Osteocyte (in vitro differentiated cells): ENCODE measurements around the gene LRP1B. TPM values are rescaled to one million over a fixed set of nuclear protein-coding genes. Genes with fewer than 3 reads are reported as not detected.
A peak's percentile ranks its signal among the peaks of the same experiment; 100 is the strongest.
"Not testable (repeated sequence)": the region's sequence is repeated elsewhere in the genome, so short reads cannot be mapped to it uniquely, and the experiment has no call there.

Experiments used
- DNase-seq: peaks from one replicate; pipeline ENCODE4 v3.0.0; 2021; ENCODE audit warnings: mixed read lengths; ENCODE audit not compliant: unreplicated experiment; ENCODE audit errors: extremely low spot score
- H3K27ac Mint-ChIP-seq: one replicate; pipeline ENCODE4 v1.8.0; 2021; ENCODE audit warnings: mild to moderate bottlenecking, mixed read lengths; ENCODE audit not compliant: unreplicated experiment
- H3K27me3 Mint-ChIP-seq: one replicate; pipeline ENCODE4 v1.8.0; 2021; ENCODE audit warnings: mixed read lengths; ENCODE audit not compliant: unreplicated experiment
- H3K36me3 Mint-ChIP-seq: one replicate; pipeline ENCODE4 v1.8.0; 2021; ENCODE audit warnings: mixed read lengths; ENCODE audit not compliant: unreplicated experiment
- H3K4me1 Mint-ChIP-seq: one replicate; pipeline ENCODE4 v1.8.0; 2021; ENCODE audit warnings: mixed read lengths; ENCODE audit not compliant: unreplicated experiment
- H3K4me3 Mint-ChIP-seq: one replicate; pipeline ENCODE4 v1.8.0; 2021; ENCODE audit warnings: mild to moderate bottlenecking, moderate library complexity, mixed read lengths; ENCODE audit not compliant: unreplicated experiment
- H3K9me3 Mint-ChIP-seq: one replicate; pipeline ENCODE4 v1.8.0; 2021; ENCODE audit warnings: mixed read lengths; ENCODE audit not compliant: unreplicated experiment
- total RNA-seq: library from RNA; stranded (reverse); gene quantifications from 2 replicates; pipeline ENCODE4 v1.2.1, GENCODE V29; 2021
- TF ChIP-seq, protein P1 (sequence below): fragments of 200-600 bp; sonication (generic); IDR thresholded peaks from 2 replicates; pipeline ENCODE4 v1.5.0; 2021; ENCODE audit warnings: antibody characterized with exemption, mild to moderate bottlenecking, moderate library complexity

The LRP1B gene
- total RNA-seq, 1 donor from 2014 or later, result 3.6 TPM

GRCh38 chr2:140657657-140658056, 1473.2 kb downstream of the LRP1B start:
- H3K9me3 Mint-ChIP-seq, result no peaks in the 10 kb centered on the region
- H3K4me3 Mint-ChIP-seq, result no peak overlapping the region
- no peaks in the 10 kb centered on the region for H3K36me3 Mint-ChIP-seq
- no peaks in the 10 kb centered on the region for H3K27me3 Mint-ChIP-seq
- no peak overlapping the region for H3K27ac Mint-ChIP-seq
- DNase-seq, result no peak
- TF ChIP-seq, protein P1, sequence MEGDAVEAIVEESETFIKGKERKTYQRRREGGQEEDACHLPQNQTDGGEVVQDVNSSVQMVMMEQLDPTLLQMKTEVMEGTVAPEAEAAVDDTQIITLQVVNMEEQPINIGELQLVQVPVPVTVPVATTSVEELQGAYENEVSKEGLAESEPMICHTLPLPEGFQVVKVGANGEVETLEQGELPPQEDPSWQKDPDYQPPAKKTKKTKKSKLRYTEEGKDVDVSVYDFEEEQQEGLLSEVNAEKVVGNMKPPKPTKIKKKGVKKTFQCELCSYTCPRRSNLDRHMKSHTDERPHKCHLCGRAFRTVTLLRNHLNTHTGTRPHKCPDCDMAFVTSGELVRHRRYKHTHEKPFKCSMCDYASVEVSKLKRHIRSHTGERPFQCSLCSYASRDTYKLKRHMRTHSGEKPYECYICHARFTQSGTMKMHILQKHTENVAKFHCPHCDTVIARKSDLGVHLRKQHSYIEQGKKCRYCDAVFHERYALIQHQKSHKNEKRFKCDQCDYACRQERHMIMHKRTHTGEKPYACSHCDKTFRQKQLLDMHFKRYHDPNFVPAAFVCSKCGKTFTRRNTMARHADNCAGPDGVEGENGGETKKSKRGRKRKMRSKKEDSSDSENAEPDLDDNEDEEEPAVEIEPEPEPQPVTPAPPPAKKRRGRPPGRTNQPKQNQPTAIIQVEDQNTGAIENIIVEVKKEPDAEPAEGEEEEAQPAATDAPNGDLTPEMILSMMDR, result no peak
- peaks cover 4% of the 10 kb centered on the region for H3K4me1 Mint-ChIP-seq

- DNase-seq, result no peak
- Mint-ChIP-seq H3K27ac (no peak overlapping the region), H3K36me3 (no peaks in the 10 kb centered on the region), H3K9me3 (no peaks in the 10 kb centered on the region), H3K27me3 (no peaks in the 10 kb centered on the region), H3K4me3 (no peak overlapping the region), H3K4me1 (peaks cover 12% of the 10 kb centered on the region)
- TF ChIP-seq, protein P1, result no peak
Measured at GRCh38 chr2:140654565-140654964, 1476.3 kb downstream of the LRP1B start.

DNA sequence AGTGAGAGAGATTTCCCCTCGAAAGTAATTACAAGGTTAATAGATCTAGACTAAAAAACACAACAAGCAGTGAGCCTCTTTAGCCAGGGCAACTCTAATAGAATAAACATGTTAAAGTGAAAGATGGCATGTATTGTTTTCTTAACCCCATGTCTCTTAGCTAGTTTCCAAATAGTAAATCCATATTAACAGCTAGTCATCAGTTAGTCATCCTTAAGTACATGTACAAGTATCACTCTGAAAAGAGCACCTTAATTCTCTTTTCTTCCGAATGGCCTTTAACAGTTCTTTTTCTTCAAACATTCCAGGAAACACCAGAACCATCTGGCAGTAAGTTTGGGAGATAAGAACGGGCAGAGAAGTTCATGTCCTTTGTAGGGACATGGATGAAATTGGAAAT, 1480.0 kb downstream of the LRP1B start:
- peaks cover 12% of the 10 kb centered on the region for H3K4me1 Mint-ChIP-seq
- no peak for DNase-seq
- TF ChIP-seq, protein P1, result no peak
- H3K9me3 Mint-ChIP-seq, result no peaks in the 10 kb centered on the region
- H3K27ac Mint-ChIP-seq, result no peak overlapping the region
- no peaks in the 10 kb centered on the region for H3K36me3 Mint-ChIP-seq
- no peak overlapping the region for H3K4me3 Mint-ChIP-seq
- H3K27me3 Mint-ChIP-seq, result no peaks in the 10 kb centered on the region

DNA sequence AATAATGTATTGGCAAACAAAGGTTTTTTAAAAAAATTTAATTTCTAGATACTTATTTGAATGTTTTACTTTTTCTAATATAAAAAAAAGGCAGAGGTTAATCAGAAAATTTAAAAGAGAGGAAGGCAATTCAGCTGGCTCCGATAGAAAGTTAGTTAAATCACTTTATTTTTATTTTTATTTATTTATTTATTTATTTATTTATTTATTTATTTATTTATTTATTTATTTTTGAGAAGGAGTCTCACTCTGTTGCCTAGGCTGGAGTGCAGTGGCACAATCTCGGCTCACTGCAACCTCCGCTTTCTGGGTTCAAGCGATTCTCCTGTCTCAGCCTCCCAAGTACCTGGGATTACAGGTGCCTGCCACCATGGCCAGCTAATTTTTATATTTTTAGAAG, 1480.7 kb downstream of the LRP1B start:
- H3K36me3 Mint-ChIP-seq, H3K27me3 Mint-ChIP-seq, H3K27ac Mint-ChIP-seq, H3K4me3 Mint-ChIP-seq, H3K9me3 Mint-ChIP-seq, DNase-seq: not testable (repeated sequence)
- H3K4me1 Mint-ChIP-seq, result peaks cover 12% of the 10 kb centered on the region

DNA sequence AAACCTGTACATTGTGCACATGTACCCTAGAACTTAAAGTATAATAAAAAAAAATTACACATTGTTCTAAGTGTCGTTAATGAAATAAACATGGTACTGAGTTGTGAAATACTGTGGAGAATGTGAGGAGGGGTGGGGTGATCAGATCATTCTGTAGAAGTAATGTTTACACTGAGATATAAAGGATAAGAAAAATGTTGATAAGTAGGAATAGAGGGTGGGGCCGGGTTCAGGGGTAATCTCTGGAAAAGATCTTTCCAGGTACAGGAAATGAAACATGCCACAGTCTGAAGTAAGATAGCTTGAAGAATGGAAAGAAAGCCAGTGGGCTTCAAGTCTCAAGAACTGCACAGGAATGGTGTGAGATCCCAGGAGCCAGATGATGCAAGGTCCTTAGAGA, 1482.4 kb downstream of the LRP1B start:
- Mint-ChIP-seq H3K27me3 (no peaks in the 10 kb centered on the region), H3K27ac (no peak overlapping the region), H3K4me3 (no peak overlapping the region), H3K36me3 (no peaks in the 10 kb centered on the region), H3K9me3 (no peaks in the 10 kb centered on the region), H3K4me1 (peaks cover 14% of the 10 kb centered on the region)
- DNase-seq, result no peak
- TF ChIP-seq, protein P1, result no peak

- Mint-ChIP-seq H3K9me3 (no peaks in the 10 kb centered on the region), H3K4me1 (peaks cover 9% of the 10 kb centered on the region), H3K36me3 (no peaks in the 10 kb centered on the region), H3K27ac (peak overlapping the region; percentile 74), H3K4me3 (peak overlapping the region; percentile 6), H3K27me3 (no peaks in the 10 kb centered on the region)
- TF ChIP-seq, protein P1, result no peak
- DNase-seq, result no peak
Measured at GRCh38 chr2:140643761-140644187, 1487.0 kb downstream of the LRP1B start.
